GM12878 (cell line): Measurements from ENCODE around the gene GANC. TPM values are rescaled to one million over a fixed set of nuclear protein-coding genes. Genes with fewer than 3 reads are reported as not detected.

Source experiments
- ATAC-seq: fragments of 200-7000 bp; cut with Tn5 transposase; 3 replicates; pipeline ENCODE4 v1.9.1; 2020; ENCODE audit warnings: mild to moderate bottlenecking, moderate library complexity
- BruUV-seq: library from RNA; stranded (reverse); fragments of 400-500 nt; replicated peaks from 2 replicates; lab custom pipeline; 2021; lab: Mats Ljungman, UMichigan
- CTCF ChIA-PET: fragments of 300-600 bp; sonication (Branson Sonifier 250); formaldehyde crosslinking; extraction: SDS; loops from one replicate; lab custom pipeline; 2021; ENCODE audit warnings: inconsistent platforms; lab: Yijun Ruan, JAX
- POLR2A ChIA-PET: fragments of 350-600 bp; formaldehyde crosslinking; extraction: SDS; loops from one replicate; lab custom pipeline; 2021; ENCODE audit warnings: inconsistent platforms; lab: Charles Lee
- RAD21 ChIA-PET: fragments of 300-600 bp; sonication (Branson Sonifier 250); formaldehyde crosslinking; loops from one replicate; lab custom pipeline; 2023; ENCODE audit warnings: antibody characterized with exemption; ENCODE audit not compliant: unreplicated experiment; lab: Charles Lee
- SMC1A ChIA-PET: fragments of 300-600 bp; sonication (Branson Sonifier 250); formaldehyde crosslinking; loops from one replicate; lab custom pipeline; 2023; ENCODE audit not compliant: unreplicated experiment, uncharacterized antibody; lab: Charles Lee
- DNase-seq: peaks from one replicate; pipeline ENCODE4 v3.0.0-alpha.2; 2011; ENCODE audit warnings: low read depth, low spot score
- FAIRE-seq: peaks from 3 replicates; lab custom pipeline; 2011; peaks lifted over from hg19 to GRCh38; lab: Jason Lieb, UNC
- H2AFZ ChIP-seq: 2 replicates; pipeline ENCODE4 v1.6.0; 2011; ENCODE audit warnings: low read depth, low read length, control low read depth; ENCODE audit not compliant: control insufficient read depth
- H3K27ac ChIP-seq: 2 replicates; pipeline ENCODE4 v1.5.1; 2011; ENCODE audit warnings: control low read depth; ENCODE audit not compliant: control insufficient read depth, insufficient read depth
- H3K27me3 ChIP-seq, 2 experiments: replicated peaks in 1 of 2; 2 replicates each; pipeline versions ENCODE4 v1.6.0 to v1.6.1; 2011; ENCODE audit warnings: low read length in 1 of 2; ENCODE audit not compliant: control insufficient read depth in 2 of 2, insufficient read depth in 2 of 2
- H3K36me3 ChIP-seq, 2 experiments: 2 replicates each; pipeline ENCODE4 v1.5.1; 2011; ENCODE audit warnings: low read length in 1 of 2; ENCODE audit not compliant: control insufficient read depth in 2 of 2, insufficient read depth in 2 of 2
- H3K4me1 ChIP-seq: 2 replicates; pipeline ENCODE4 v1.6.1; 2011; ENCODE audit warnings: mild to moderate bottlenecking, low read length, moderate library complexity, mixed read lengths; ENCODE audit not compliant: control insufficient read depth, insufficient read depth
- H3K4me2 ChIP-seq: 2 replicates; pipeline ENCODE4 v1.6.0; 2011; ENCODE audit warnings: control low read depth; ENCODE audit not compliant: control insufficient read depth, insufficient read depth
- H3K4me3 ChIP-seq: fragments of 200-600 bp; sonication (generic); 2 replicates; pipeline ENCODE4 v1.5.1; 2016
- H3K79me2 ChIP-seq: 2 replicates; pipeline ENCODE4 v1.6.0; 2011; ENCODE audit warnings: low read length; ENCODE audit not compliant: control insufficient read depth, insufficient read depth
- H3K9ac ChIP-seq: 2 replicates; pipeline ENCODE4 v1.8.0; 2011; ENCODE audit warnings: low read length, control low read depth, mixed read lengths; ENCODE audit not compliant: control insufficient read depth, insufficient read depth
- H3K9me3 ChIP-seq: replicated peaks from 3 replicates; pipeline ENCODE4 v1.5.1; 2011; ENCODE audit warnings: mild to moderate bottlenecking, low read length; ENCODE audit not compliant: control insufficient read depth, insufficient read depth
- H4K20me1 ChIP-seq: 2 replicates; pipeline ENCODE4 v1.6.0; 2011; ENCODE audit not compliant: control insufficient read depth, insufficient read depth
- CHD1 ChIP-seq: IDR thresholded peaks from 2 replicates; pipeline ENCODE4 v1.6.1; 2012; ENCODE audit warnings: low read depth, low read length, improper control_type of control experiment
- E2F8 ChIP-seq: fragments of 450-650 bp; IDR thresholded peaks from 2 replicates; pipeline ENCODE4 v1.6.1; 2018; ENCODE audit warnings: mild to moderate bottlenecking, low read depth, moderate library complexity; ENCODE audit not compliant: partially characterized antibody
- ZNF687 ChIP-seq: fragments of 450-650 bp; IDR thresholded peaks from 2 replicates; pipeline ENCODE4 v1.6.1; 2017; ENCODE audit warnings: mild to moderate bottlenecking, moderate library complexity
- WGBS: methylation state at CpG from one replicate; pipeline ENCODE4 v1.1.6; 2016; ENCODE audit warnings: low lambda C conversion rate; ENCODE audit not compliant: insufficient replicate concordance, insufficient coverage; ENCODE audit errors: missing lambda C conversion rate; 5-methylcytosine and 5-hydroxymethylcytosine counted together
- in situ Hi-C: fragments of 300-500 bp; cut with MboI; formaldehyde crosslinking; loops from 9 replicates; pipeline ENCODE4 v1.14.3; 2018; ENCODE audit warnings: mixed read lengths
- intact Hi-C: fragments of 100-400 bp; cut with micrococcal nuclease; formaldehyde crosslinking; loops from one replicate; pipeline ENCODE4 v1.14.2; 2022; ENCODE audit not compliant: unreplicated experiment
- polyA plus RNA-seq, 11 experiments: library from polyadenylated mRNA; depleted of rRNA in 4 of 11; unstranded in 6 of 11; stranded (reverse) in 5 of 11; fragments of >200 nt; fragmentation: Nextera tagmentation in 4 of 11; fragmentation: Illumina TruSeq in 1 of 11; extraction: Ambion mirVana in 4 of 11; extraction: Trizol in 1 of 11; gene quantifications; 1 replicate in 1 of 11; 2 replicates in 10 of 11; pipeline versions ENCODE4 v1.2.1 to v1.2.3, GENCODE V29; 2011 to 2016; ENCODE audit warnings: inconsistent platforms in 2 of 11, missing spikeins in 2 of 11, low read depth in 1 of 11
- total RNA-seq, 4 experiments: library from RNA; depleted of rRNA in 3 of 4; stranded (reverse); fragments of >200 nt in 3 of 4; fragmentation: Illumina TruSeq in 1 of 4; extraction: Trizol in 1 of 4; gene quantifications; 2 replicates each; pipeline versions ENCODE4 v1.2.1 to v1.2.3, GENCODE V29; 2013 to 2021

Gene GANC
- total and polyA plus RNA-seq, 10 of the 15 experiments (the other 5 are each of a cell fraction or from before 2014, with no cell fraction given), result 11.3 to 35.3 (median 23.0) TPM

- TF ChIP-seq E2F8 (no peak), ZNF687 (no peak)
Observed at GRCh38 chr15:42284551-42284950, 11.6 kb downstream of the GANC start (continued).

DNA sequence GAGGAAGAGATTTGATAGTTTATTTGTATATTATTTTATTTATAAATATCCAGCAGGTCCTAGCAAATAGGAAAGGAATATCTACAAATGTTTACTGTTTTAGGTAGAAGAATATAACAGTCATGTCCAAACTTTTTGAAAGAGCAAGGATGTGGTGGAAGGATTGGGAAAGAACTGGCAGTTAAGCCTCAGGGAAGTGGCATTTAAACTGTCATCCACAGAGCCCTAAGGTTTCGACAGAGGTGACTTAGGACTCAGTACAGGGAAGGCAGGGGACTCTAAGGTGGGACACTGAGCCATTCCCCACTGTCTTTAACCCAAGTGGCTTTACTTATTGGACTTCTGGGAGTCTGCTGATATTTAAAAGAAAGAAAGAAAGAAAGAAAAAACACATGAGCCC is 12.0 kb downstream of the GANC start:
- Histone ChIP-seq H3K4me2 (no peak overlapping the region), H3K4me3 (no peak overlapping the region), H4K20me1 (no peaks in the 10 kb centered on the region), H2AFZ (no peak overlapping the region), H3K79me2 (no peaks in the 10 kb centered on the region), H3K27me3 (no peaks in the 10 kb centered on the region), H3K9ac (no peak overlapping the region), H3K9me3 (no peaks in the 10 kb centered on the region), H3K4me1 (no peaks in the 10 kb centered on the region), H3K27ac (no peak overlapping the region), H3K36me3 (peaks cover 0 to 5% of the 10 kb centered on the region in 2 experiments; a peak in 1 of 4 replicates)
- CTCF ChIA-PET, result no interaction called here
- no peak for TF ChIP-seq CHD1
- intact Hi-C loops, result no loop called here
- DNase-seq (no peak), ATAC-seq (no peak), FAIRE-seq (no peak)
- 89% methylated on average over 1 of the region's 1 CpG for WGBS
- RAD21 ChIA-PET, result no interaction called here
- SMC1A ChIA-PET, result no interaction called here
- no TSS peak for BruUV-seq
- in situ Hi-C loops, result no loop called here
- POLR2A ChIA-PET, result no interaction called here
